B cell (primary cell): ENCODE measurements around the gene CADM1. TPM values are rescaled to one million over a fixed set of nuclear protein-coding genes. Genes with fewer than 3 reads are reported as not detected.

Experiments
- ATAC-seq: fragments of 200-7000 bp; cut with Tn5 transposase; one replicate; pipeline ENCODE4 v1.10.0; 2021; ENCODE audit warnings: low read depth, mild to moderate bottlenecking, moderate number of reproducible peaks, moderate library complexity
- CTCF ChIA-PET: fragments of 350-600 bp; sonication (Branson Sonifier 250); formaldehyde crosslinking; loops from one replicate; lab custom pipeline; 2021; ENCODE audit warnings: antibody characterized with exemption, inconsistent platforms; lab: Charles Lee
- POLR2A ChIA-PET: fragments of 350-600 bp; sonication (Branson Sonifier 250); formaldehyde crosslinking; loops from one replicate; lab custom pipeline; 2021; ENCODE audit warnings: antibody characterized with exemption; lab: Charles Lee
- DNase-seq: peaks from one replicate; pipeline ENCODE4 v3.0.0; 2013
- H2AFZ ChIP-seq: 2 replicates; pipeline ENCODE4 v1.6.1; 2012; ENCODE audit warnings: mild to moderate bottlenecking, low read depth, low read length; ENCODE audit not compliant: insufficient read depth, poor library complexity, severe bottlenecking
- H3K27ac ChIP-seq, 2 donors: 1 replicate in 1 of 2; 2 replicates in 1 of 2; pipeline ENCODE4 v1.5.1; 2012 to 2013; ENCODE audit warnings: low read length in 2 of 2, mild to moderate bottlenecking in 2 of 2, moderate library complexity in 1 of 2
- H3K27me3 ChIP-seq, 4 experiments: fragments of 200-600 bp in 1 of 4; sonication (generic) in 1 of 4; replicated peaks in 1 of 4; 1 replicate in 2 of 4; 2 replicates in 2 of 4; pipeline versions ENCODE4 v1.6.1 to v1.7.0; 2013 to 2016; ENCODE audit warnings: low read length in 3 of 4, mild to moderate bottlenecking in 2 of 4, mixed read lengths in 1 of 4, moderate library complexity in 1 of 4; ENCODE audit not compliant: insufficient read depth in 4 of 4, control insufficient read depth in 3 of 4; ENCODE audit errors: control extremely low read depth in 1 of 4
- H3K36me3 ChIP-seq, 2 experiments: replicated peaks in 1 of 2; 1 replicate in 1 of 2; 2 replicates in 1 of 2; pipeline versions ENCODE4 v1.6.1 to v1.7.1; 2013; ENCODE audit warnings: low read length in 1 of 2; ENCODE audit not compliant: insufficient read depth in 2 of 2, control insufficient read depth in 1 of 2; ENCODE audit errors: control extremely low read depth in 1 of 2, extremely low read depth in 1 of 2
- H3K4me1 ChIP-seq, 2 donors: fragments of 200-600 bp in 1 of 2; sonication (generic) in 1 of 2; 1 replicate in 1 of 2; 2 replicates in 1 of 2; pipeline versions ENCODE4 v1.5.1 to v1.6.1; 2013 to 2017; ENCODE audit warnings: low read length in 2 of 2; ENCODE audit not compliant: control insufficient read depth in 2 of 2, insufficient read depth in 2 of 2
- H3K4me2 ChIP-seq: replicated peaks from 2 replicates; pipeline ENCODE3; 2012; ENCODE audit warnings: mild to moderate bottlenecking, low read depth, low read length; ENCODE audit not compliant: poor library complexity, severe bottlenecking
- H3K4me3 ChIP-seq, 5 experiments: fragments of 200-600 bp in 1 of 5; sonication (generic) in 1 of 5; 1 replicate in 3 of 5; 2 replicates in 2 of 5; pipeline versions ENCODE4 v1.5.1 to v1.7.0; 2011 to 2016; ENCODE audit warnings: low read length in 4 of 5, mild to moderate bottlenecking in 4 of 5, low read depth in 2 of 5, control low read depth in 1 of 5, moderate library complexity in 1 of 5; ENCODE audit not compliant: insufficient read depth in 1 of 5; ENCODE audit errors: control extremely low read depth in 1 of 5, extremely low read depth in 1 of 5
- H3K79me2 ChIP-seq: fragments of 200-600 bp; sonication (generic); one replicate; pipeline ENCODE4 v1.6.0; 2016; ENCODE audit warnings: low read length; ENCODE audit not compliant: control insufficient read depth, insufficient read depth
- H3K9ac ChIP-seq: fragments of 200-600 bp; sonication (generic); 2 replicates; pipeline ENCODE4 v1.6.1; 2017; ENCODE audit warnings: mild to moderate bottlenecking, low read length, moderate library complexity
- H3K9me3 ChIP-seq, 3 donors: one replicate each; pipeline versions ENCODE4 v1.6.1 to v1.7.1; 2013; ENCODE audit warnings: low read length in 2 of 3; ENCODE audit not compliant: control insufficient read depth in 2 of 3, insufficient read depth in 1 of 3; ENCODE audit errors: control extremely low read depth in 1 of 3
- H4K20me1 ChIP-seq: 2 replicates; pipeline ENCODE4 v1.6.0; 2012; ENCODE audit warnings: mild to moderate bottlenecking, low read length; ENCODE audit not compliant: insufficient read depth, control insufficient read depth, poor library complexity, severe bottlenecking
- H3K27ac Mint-ChIP-seq: one replicate; pipeline ENCODE4 v1.8.0; 2021; ENCODE audit warnings: mixed read lengths
- H3K27me3 Mint-ChIP-seq: one replicate; pipeline ENCODE4 v1.8.0; 2021; ENCODE audit warnings: mixed read lengths
- H3K4me1 Mint-ChIP-seq: one replicate; pipeline ENCODE4 v1.8.0; 2021; ENCODE audit warnings: mixed read lengths
- H3K4me3 Mint-ChIP-seq: one replicate; pipeline ENCODE4 v1.8.0; 2021; ENCODE audit warnings: mixed read lengths
- H3K9me3 Mint-ChIP-seq: one replicate; pipeline ENCODE4 v1.8.0; 2022; ENCODE audit warnings: mixed read lengths; ENCODE audit not compliant: insufficient read depth
- CTCF ChIP-seq: fragments of 200-600 bp; IDR thresholded peaks from one replicate; pipeline ENCODE4 v1.8.0; 2022; ENCODE audit warnings: antibody characterized with exemption, mild to moderate bottlenecking
- EZH2 ChIP-seq: IDR thresholded peaks from 2 replicates; pipeline ENCODE4 v1.6.1; 2012; ENCODE audit warnings: borderline replicate concordance, low read depth, mild to moderate bottlenecking, moderate library complexity, low read length; ENCODE audit not compliant: insufficient read depth, poor library complexity, severe bottlenecking
- WGBS: methylation state at CpG from one replicate; pipeline ENCODE4 v1.1.5; 2013; ENCODE audit warnings: missing lambda C conversion rate; ENCODE audit not compliant: insufficient coverage; 5-methylcytosine and 5-hydroxymethylcytosine counted together
- intact Hi-C: fragments of 100-400 bp; cut with micrococcal nuclease; formaldehyde crosslinking; loops from one replicate; pipeline ENCODE4 v1.10.0; 2022
- polyA plus RNA-seq: library from polyadenylated mRNA; depleted of rRNA; stranded (reverse); fragments of >200 nt; gene quantifications from 2 replicates; pipeline ENCODE4 v1.2.3, GENCODE V29; 2012
- total RNA-seq, 2 donors: library from RNA; stranded (reverse); fragments of 120-200 nt in 1 of 2; gene quantifications; 1 replicate in 1 of 2; 2 replicates in 1 of 2; pipeline versions ENCODE4 v1.2.3 to v1.2.4, GENCODE V29; 2013 to 2022

Gene CADM1
- total and polyA plus RNA-seq, 2 donors (not counting 1 experiment from before 2014, with no cell fraction given): 0.43 to 0.49 TPM

DNA sequence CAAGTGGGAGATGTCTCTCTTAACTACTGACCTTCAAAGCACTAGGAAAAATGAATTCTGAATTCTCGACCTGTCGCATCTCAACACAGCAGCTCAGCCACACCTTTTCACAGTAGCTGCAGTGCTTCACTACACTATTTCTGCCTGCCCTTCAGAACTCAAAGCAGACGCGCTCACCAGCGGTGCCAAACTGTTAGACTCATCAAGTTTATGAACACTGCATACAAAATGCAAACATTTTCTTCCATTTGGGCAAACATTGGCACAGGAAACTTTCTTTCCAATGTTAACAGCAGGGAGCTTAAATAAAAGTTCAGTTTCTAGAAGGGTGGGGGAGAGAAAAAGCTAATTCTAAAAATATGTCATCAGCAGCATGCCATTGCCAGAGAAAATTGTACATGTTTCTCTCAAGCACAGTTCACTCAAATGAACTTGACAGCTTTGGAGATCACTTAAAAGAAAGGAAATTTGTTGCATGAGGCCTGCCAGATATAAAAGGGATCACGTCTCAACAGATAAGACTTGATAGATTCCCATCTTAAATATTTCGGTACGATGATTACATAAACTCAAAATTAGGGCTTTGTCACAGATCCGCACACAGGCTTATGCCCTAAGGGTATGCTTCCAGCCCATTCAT lies 82.7 kb downstream of the CADM1 start:
- no peak overlapping the region for H3K4me3 ChIP-seq
- H3K27ac Mint-ChIP-seq: no peak overlapping the region
- CTCF ChIA-PET: no interaction called here
- DNase-seq (no peak), ATAC-seq (no peak)
- intact Hi-C loops: no loop called here
- WGBS: 92% methylated on average over 8 of the region's 9 CpGs
- no peaks in the 10 kb centered on the region for H3K36me3 ChIP-seq
- no peaks in the 10 kb centered on the region for H3K27me3 ChIP-seq
- POLR2A ChIA-PET: no interaction called here
- no peak overlapping the region for H3K4me2 ChIP-seq
- no peak overlapping the region for H3K9ac ChIP-seq
- H3K4me1 ChIP-seq: no peaks in the 10 kb centered on the region
- no peaks in the 10 kb centered on the region for H3K79me2 ChIP-seq
- H4K20me1 ChIP-seq: no peaks in the 10 kb centered on the region
- TF ChIP-seq EZH2 (no peak), CTCF (no peak)
- H3K4me3 Mint-ChIP-seq: no peak overlapping the region
- no peaks in the 10 kb centered on the region for H3K27me3 Mint-ChIP-seq
- no peaks in the 10 kb centered on the region for H3K9me3 Mint-ChIP-seq
- H3K27ac ChIP-seq: no peak overlapping the region
- H2AFZ ChIP-seq: no peak overlapping the region
- no peaks in the 10 kb centered on the region for H3K9me3 ChIP-seq
- no peaks in the 10 kb centered on the region for H3K4me1 Mint-ChIP-seq

- H3K4me1 ChIP-seq: no peaks in the 10 kb centered on the region
- no peak overlapping the region for H3K4me2 ChIP-seq
- WGBS: 91% methylated on average over 5 of the region's 5 CpGs
- ATAC-seq (no peak), DNase-seq (no peak)
- Mint-ChIP-seq H3K27ac (no peak overlapping the region), H3K4me3 (no peak overlapping the region), H3K4me1 (no peaks in the 10 kb centered on the region), H3K27me3 (peaks cover 4% of the 10 kb centered on the region), H3K9me3 (no peaks in the 10 kb centered on the region)
- ChIA-PET POLR2A (no interaction called here), CTCF (no interaction called here)
- intact Hi-C loops: no loop called here
- no peak overlapping the region for H3K27ac ChIP-seq
- no peaks in the 10 kb centered on the region for H4K20me1 ChIP-seq
- TF ChIP-seq EZH2 (no peak), CTCF (no peak)
- H3K9ac ChIP-seq: no peak overlapping the region
- H3K9me3 ChIP-seq: no peaks in the 10 kb centered on the region
- H2AFZ ChIP-seq: no peak overlapping the region
- no peaks in the 10 kb centered on the region for H3K36me3 ChIP-seq
- no peaks in the 10 kb centered on the region for H3K79me2 ChIP-seq
- H3K4me3 ChIP-seq: no peak overlapping the region
- H3K27me3 ChIP-seq: no peaks in the 10 kb centered on the region
Measured at GRCh38 chr11:115420505-115420904, 83.7 kb downstream of the CADM1 start.
